SK-N-SH treated with all-trans-retinoic acid at 6 μM for 48 hours (cell line): Measurements from ENCODE around the gene KRT84.

ENCODE experiments used
- ATAC-seq: fragments of 200-7000 bp; cut with Tn5 transposase; 3 replicates; pipeline ENCODE4 v1.9.1; 2020; ENCODE audit warnings: mild to moderate bottlenecking, moderate library complexity
- ARNTL ChIP-seq: fragments of 450-650 bp; formaldehyde crosslinking; IDR thresholded peaks from 2 replicates; pipeline ENCODE4 v1.5.0; 2020; ENCODE audit warnings: low read depth, mild to moderate bottlenecking, moderate library complexity, borderline replicate concordance
- BACH2 ChIP-seq: fragments of 250-450 bp; sonication (Bioruptor Pico); IDR thresholded peaks from 2 replicates; pipeline ENCODE4 v1.9.0; 2021; ENCODE audit warnings: mild to moderate bottlenecking, borderline replicate concordance
- CSDC2 ChIP-seq: fragments of 250-450 bp; sonication (Bioruptor Pico); IDR thresholded peaks from 2 replicates; pipeline ENCODE4 v1.5.0; 2020; ENCODE audit warnings: mild to moderate bottlenecking, moderate library complexity
- CSRNP3 ChIP-seq: fragments of 250-450 bp; sonication (Bioruptor Pico); IDR thresholded peaks from 2 replicates; pipeline ENCODE4 v1.5.1; 2021; ENCODE audit warnings: mild to moderate bottlenecking, moderate library complexity
- GLIS3 ChIP-seq: fragments of 250-450 bp; sonication (Bioruptor Pico); IDR thresholded peaks from 2 replicates; pipeline ENCODE4 v1.5.0; 2020; ENCODE audit warnings: mild to moderate bottlenecking, moderate library complexity
- ISL1 ChIP-seq: fragments of 250-450 bp; sonication (Bioruptor Pico); IDR thresholded peaks from 2 replicates; pipeline ENCODE4 v2.1.2; 2022; ENCODE audit warnings: mild to moderate bottlenecking, moderate library complexity
- OSR1 ChIP-seq: fragments of 250-450 bp; sonication (Bioruptor Pico); IDR thresholded peaks from 2 replicates; pipeline ENCODE4 v1.8.0; 2022; ENCODE audit warnings: moderate library complexity, mild to moderate bottlenecking, inconsistent platforms
- PATZ1 ChIP-seq: fragments of 250-450 bp; sonication (Bioruptor Pico); IDR thresholded peaks from 2 replicates; pipeline ENCODE4 v1.8.0; 2020; ENCODE audit warnings: mild to moderate bottlenecking, moderate library complexity, borderline replicate concordance
- POU6F1 ChIP-seq: fragments of 250-450 bp; sonication (Bioruptor Pico); IDR thresholded peaks from 2 replicates; pipeline ENCODE4 v1.8.0; 2021; ENCODE audit warnings: low read depth, mild to moderate bottlenecking, moderate library complexity, borderline replicate concordance
- PPARA ChIP-seq: fragments of 250-450 bp; sonication (Bioruptor Pico); IDR thresholded peaks from 2 replicates; pipeline ENCODE4 v1.5.0; 2020; ENCODE audit warnings: mild to moderate bottlenecking, borderline replicate concordance
- RARB ChIP-seq: fragments of 250-450 bp; sonication (Bioruptor Pico); IDR thresholded peaks from 2 replicates; pipeline ENCODE4 v1.8.0; 2021; ENCODE audit warnings: mild to moderate bottlenecking, moderate library complexity
- SNAI2 ChIP-seq: fragments of 250-450 bp; sonication (Bioruptor Pico); IDR thresholded peaks from 2 replicates; pipeline ENCODE4 v1.5.0; 2020; ENCODE audit warnings: mild to moderate bottlenecking, moderate library complexity
- TCF4 ChIP-seq: fragments of 250-450 bp; sonication (Bioruptor Pico); IDR thresholded peaks from 2 replicates; pipeline ENCODE4 v1.8.0; 2021; ENCODE audit warnings: mild to moderate bottlenecking, moderate library complexity, borderline replicate concordance
- TOX ChIP-seq: fragments of 250-450 bp; sonication (Bioruptor Pico); IDR thresholded peaks from 2 replicates; pipeline ENCODE4 v1.8.0; 2021; ENCODE audit warnings: mild to moderate bottlenecking, moderate library complexity, borderline replicate concordance
- TSHZ2 ChIP-seq: fragments of 250-450 bp; sonication (Bioruptor Pico); IDR thresholded peaks from 2 replicates; pipeline ENCODE4 v1.5.0; 2020; ENCODE audit warnings: mild to moderate bottlenecking, moderate library complexity
- ZC3H10 ChIP-seq: fragments of 250-450 bp; sonication (Bioruptor Pico); IDR thresholded peaks from 2 replicates; pipeline ENCODE4 v1.5.1; 2021; ENCODE audit warnings: mild to moderate bottlenecking, moderate library complexity
- ZFP3 ChIP-seq: fragments of 250-450 bp; sonication (Bioruptor Pico); IDR thresholded peaks from 2 replicates; pipeline ENCODE4 v1.5.0; 2020; ENCODE audit warnings: mild to moderate bottlenecking, moderate library complexity
- ZFP30 ChIP-seq: fragments of 450-650 bp; formaldehyde crosslinking; IDR thresholded peaks from 2 replicates; pipeline ENCODE4 v1.5.0; 2022; ENCODE audit warnings: mild to moderate bottlenecking, moderate library complexity
- ZNF565 ChIP-seq: fragments of 450-650 bp; formaldehyde crosslinking; conservative IDR thresholded peaks from 2 replicates; pipeline ENCODE4 v1.5.0; 2020; ENCODE audit warnings: low read depth, mild to moderate bottlenecking, moderate library complexity
- ZNF70 ChIP-seq: fragments of 450-650 bp; formaldehyde crosslinking; IDR thresholded peaks from 2 replicates; pipeline ENCODE4 v1.5.0; 2020; ENCODE audit warnings: mild to moderate bottlenecking, moderate library complexity
- ZNF8 ChIP-seq: fragments of 450-650 bp; formaldehyde crosslinking; IDR thresholded peaks from 2 replicates; pipeline ENCODE4 v1.5.0; 2020; ENCODE audit warnings: mild to moderate bottlenecking, moderate library complexity

KRT84 gene

GRCh38 chr12:52399756-52400155 lies 14.3 kb upstream of the KRT84 start:
- no peak for ATAC-seq
- TF ChIP-seq BACH2 (CRISPR knock-in tag), result no peak
- TF ChIP-seq RARB, result no peak
- TF ChIP-seq ZNF70 (CRISPR knock-in tag), result no peak
- TF ChIP-seq ZFP30, result no peak
- no peak for TF ChIP-seq CSRNP3 (CRISPR knock-in tag)
- TF ChIP-seq PPARA (CRISPR knock-in tag), result no peak
- TF ChIP-seq TOX (CRISPR knock-in tag), result no peak
- no peak for TF ChIP-seq ZFP3 (CRISPR knock-in tag)
- no peak for TF ChIP-seq TCF4 (CRISPR knock-in tag)
- no peak for TF ChIP-seq OSR1 (CRISPR knock-in tag)
- TF ChIP-seq TSHZ2, result no peak
- no peak for TF ChIP-seq ZC3H10 (CRISPR knock-in tag)
- no peak for TF ChIP-seq ZNF8
- TF ChIP-seq PATZ1, result no peak
- no peak for TF ChIP-seq ZNF565 (CRISPR knock-in tag)
- TF ChIP-seq ISL1, result no peak
- no peak for TF ChIP-seq SNAI2 (CRISPR knock-in tag)
- no peak for TF ChIP-seq GLIS3 (CRISPR knock-in tag)
- TF ChIP-seq, all 23 proteins: peak for 0

- ATAC-seq, result no peak
- TF ChIP-seq CSDC2 (no peak), ZFP30 (no peak), ZC3H10 (CRISPR knock-in tag) (no peak), CSRNP3 (CRISPR knock-in tag) (no peak), POU6F1 (no peak), ARNTL (CRISPR knock-in tag) (no peak), GLIS3 (CRISPR knock-in tag) (no peak), ZNF565 (CRISPR knock-in tag) (no peak), ZFP3 (CRISPR knock-in tag) (no peak), PPARA (CRISPR knock-in tag) (no peak), RARB (no peak), SNAI2 (CRISPR knock-in tag) (no peak)
Observed at GRCh38 chr12:52398176-52398575, 12.7 kb upstream of the KRT84 start.

GRCh38 chr12:52396656-52397055 lies 11.2 kb upstream of the KRT84 start:
- no peak for TF ChIP-seq SNAI2 (CRISPR knock-in tag)
- no peak for TF ChIP-seq ZFP3 (CRISPR knock-in tag)
- TF ChIP-seq PATZ1, result no peak
- no peak for ATAC-seq
